Right lobe of liver (tissue), 6 donors: ENCODE results near the gene RAB33A. TPM values are rescaled to one million over a fixed set of nuclear protein-coding genes. Genes with fewer than 3 reads are reported as not detected.

ENCODE experiments used
- ATAC-seq, 4 donors: fragments of 200-7000 bp; cut with Tn5 transposase; one replicate each; pipeline ENCODE4 v1.9.1; 2020; ENCODE audit warnings: mild to moderate bottlenecking in 4 of 4, moderate library complexity in 4 of 4
- DNase-seq, 3 donors: peaks; one replicate each; pipeline ENCODE4 v3.0.0-alpha.2; 2020
- H3K27ac ChIP-seq, 3 donors: fragments of 200-600 bp; one replicate each; pipeline ENCODE4 v1.8.0; 2022
- H3K27me3 ChIP-seq, 2 donors: fragments of 200-600 bp; one replicate each; pipeline ENCODE4 v1.8.0; 2022
- H3K36me3 ChIP-seq, 4 donors: fragments of 200-600 bp; sonication (generic) in 1 of 4; one replicate each; pipeline versions ENCODE4 v1.5.1 to v1.8.0; 2017 to 2022; ENCODE audit warnings: control low read depth in 1 of 4
- H3K4me1 ChIP-seq, 4 donors: fragments of 200-600 bp; sonication (generic) in 1 of 4; one replicate each; pipeline versions ENCODE4 v1.5.1 to v1.8.0; 2017 to 2022; ENCODE audit warnings: control low read depth in 1 of 4
- H3K4me3 ChIP-seq, 3 donors: fragments of 200-600 bp; one replicate each; pipeline ENCODE4 v1.8.0; 2022
- H3K9me3 ChIP-seq, 4 donors: fragments of 200-600 bp; sonication (generic) in 1 of 4; one replicate each; pipeline versions ENCODE4 v1.5.1 to v1.8.0; 2017 to 2022; ENCODE audit warnings: control low read depth in 1 of 4
- POLR2A ChIP-seq: fragments of 450-650 bp; IDR thresholded peaks from one replicate; pipeline ENCODE4 v1.6.1; 2017; ENCODE audit warnings: antibody characterized with exemption, mild to moderate bottlenecking
- WGBS: methylation state at CpG from one replicate; pipeline ENCODE4 v1.1.6; 2018; ENCODE audit warnings: low coverage, low lambda C conversion rate; ENCODE audit not compliant: insufficient coverage; ENCODE audit errors: missing lambda C conversion rate; 5-methylcytosine and 5-hydroxymethylcytosine counted together
- intact Hi-C, 2 donors: fragments of 100-400 bp; cut with DNase I; formaldehyde crosslinking; loops; one replicate each; pipeline versions ENCODE4 v1.11.2 to v1.14.1; 2022
- total RNA-seq, 6 experiments: library from RNA; depleted of rRNA in 2 of 6; stranded (reverse); fragments of >200 nt in 2 of 6; fragmentation: NEBNext Ultra II Directional in 3 of 6; extraction: Animal tissue kit (Norgen Biotek cat#: 25700) in 3 of 6; gene quantifications; one replicate each; pipeline versions ENCODE4 v1.1.0 to v1.2.4, GENCODE V29; 2016 to 2023
- TF ChIP-seq, protein P1 (sequence below), 4 donors: fragments of 200-600 bp in 3 of 4; fragments of 450-650 bp in 1 of 4; IDR thresholded peaks; one replicate each; pipeline versions ENCODE4 v1.5.1 to v1.8.0; 2016 to 2022; ENCODE audit warnings: antibody characterized with exemption in 4 of 4, mild to moderate bottlenecking in 2 of 4
- donor health status: DM: no; HTN: yes; CAD: no.
- donor health status: DM: no; HTN: no; CAD: no.
- donor health status: DM: no; HTN: no; CAD: no.
- donor health status: DM: no; HTN: yes; CAD: no.
- donor health status: DM: no; HTN: yes; CAD: no.

The RAB33A gene
- total RNA-seq, 6 experiments from 2014 or later = 0.20 to 0.81 (median 0.55) TPM; not detected in 1

- Histone ChIP-seq H3K27ac (no peak overlapping the region), H3K27me3 (peaks cover 0 to 4% of the 10 kb centered on the region in 2 donors), H3K4me3 (no peak overlapping the region), H3K9me3 (no peaks in the 10 kb centered on the region), H3K36me3 (no peaks in the 10 kb centered on the region), H3K4me1 (no peaks in the 10 kb centered on the region)
- WGBS = 27% methylated on average over 1 of the region's 1 CpG
- no peak for DNase-seq
- TF ChIP-seq, protein P1, sequence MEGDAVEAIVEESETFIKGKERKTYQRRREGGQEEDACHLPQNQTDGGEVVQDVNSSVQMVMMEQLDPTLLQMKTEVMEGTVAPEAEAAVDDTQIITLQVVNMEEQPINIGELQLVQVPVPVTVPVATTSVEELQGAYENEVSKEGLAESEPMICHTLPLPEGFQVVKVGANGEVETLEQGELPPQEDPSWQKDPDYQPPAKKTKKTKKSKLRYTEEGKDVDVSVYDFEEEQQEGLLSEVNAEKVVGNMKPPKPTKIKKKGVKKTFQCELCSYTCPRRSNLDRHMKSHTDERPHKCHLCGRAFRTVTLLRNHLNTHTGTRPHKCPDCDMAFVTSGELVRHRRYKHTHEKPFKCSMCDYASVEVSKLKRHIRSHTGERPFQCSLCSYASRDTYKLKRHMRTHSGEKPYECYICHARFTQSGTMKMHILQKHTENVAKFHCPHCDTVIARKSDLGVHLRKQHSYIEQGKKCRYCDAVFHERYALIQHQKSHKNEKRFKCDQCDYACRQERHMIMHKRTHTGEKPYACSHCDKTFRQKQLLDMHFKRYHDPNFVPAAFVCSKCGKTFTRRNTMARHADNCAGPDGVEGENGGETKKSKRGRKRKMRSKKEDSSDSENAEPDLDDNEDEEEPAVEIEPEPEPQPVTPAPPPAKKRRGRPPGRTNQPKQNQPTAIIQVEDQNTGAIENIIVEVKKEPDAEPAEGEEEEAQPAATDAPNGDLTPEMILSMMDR (IDR thresholded peaks at IDR 0.05) = no peak
- no peak for TF ChIP-seq POLR2A
- no peak for ATAC-seq
- intact Hi-C loops = no loop called here
Observed at GRCh38 chrX:130204647-130205046, 32.9 kb downstream of the RAB33A start.

- DNase-seq (no peak), ATAC-seq (no peak)
- H3K27me3 ChIP-seq = no peaks in the 10 kb centered on the region
- TF ChIP-seq POLR2A = no peak
- TF ChIP-seq, protein P1 (IDR thresholded peaks at IDR 0.05) = no peak
- H3K4me1 ChIP-seq = no peaks in the 10 kb centered on the region
- intact Hi-C loops = no loop called here
- no peak overlapping the region for H3K27ac ChIP-seq
- no peaks in the 10 kb centered on the region for H3K9me3 ChIP-seq
- no peak overlapping the region for H3K4me3 ChIP-seq
- H3K36me3 ChIP-seq = no peaks in the 10 kb centered on the region
- 54% methylated on average over 4 of the region's 4 CpGs for WGBS
Observed at GRCh38 chrX:130211415-130212186, 39.8 kb downstream of the RAB33A start.

GRCh38 chrX:130212371-130212770 is 40.6 kb downstream of the RAB33A start:
- ATAC-seq (no peak), DNase-seq (no peak)
- H3K27me3 ChIP-seq = no peaks in the 10 kb centered on the region
- H3K36me3 ChIP-seq = no peaks in the 10 kb centered on the region
- WGBS = 44% methylated on average over 1 of the region's 1 CpG
- no peak overlapping the region for H3K4me3 ChIP-seq
- H3K4me1 ChIP-seq = no peaks in the 10 kb centered on the region
- intact Hi-C loops = no loop called here
- TF ChIP-seq, protein P1 (IDR thresholded peaks at IDR 0.05) = no peak
- TF ChIP-seq POLR2A = no peak
- H3K27ac ChIP-seq = no peak overlapping the region
- no peaks in the 10 kb centered on the region for H3K9me3 ChIP-seq

DNA sequence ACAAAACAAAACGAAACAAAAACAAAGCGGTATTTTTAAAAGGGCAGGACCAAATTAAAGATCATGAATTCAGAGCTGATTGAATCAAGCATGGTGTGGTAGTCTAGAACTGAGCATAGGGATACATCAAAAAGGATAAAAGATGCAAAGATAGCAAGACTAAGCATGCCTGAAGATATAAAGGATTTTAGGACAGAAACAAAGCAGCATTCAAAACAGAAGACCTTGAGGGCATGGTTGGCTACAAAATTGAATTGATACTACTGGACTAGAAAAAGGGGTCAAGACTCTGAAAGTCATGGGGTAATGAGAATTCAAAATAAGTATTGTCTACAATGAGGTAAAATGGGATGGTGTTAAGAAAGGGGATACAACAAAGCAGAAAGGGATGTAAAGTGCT is 41.6 kb downstream of the RAB33A start:
- no peaks in the 10 kb centered on the region for H3K4me1 ChIP-seq
- DNase-seq (no peak), ATAC-seq (no peak)
- TF ChIP-seq, protein P1 (IDR thresholded peaks at IDR 0.05) = no peak
- TF ChIP-seq POLR2A = no peak
- no peaks in the 10 kb centered on the region for H3K36me3 ChIP-seq
- 65% methylated on average over 2 of the region's 2 CpGs for WGBS
- H3K27ac ChIP-seq = no peak overlapping the region
- intact Hi-C loops = no loop called here
- no peak overlapping the region for H3K4me3 ChIP-seq
- H3K9me3 ChIP-seq = no peaks in the 10 kb centered on the region
- no peaks in the 10 kb centered on the region for H3K27me3 ChIP-seq
